ENCODE data around the gene MBD6.

DNA sequence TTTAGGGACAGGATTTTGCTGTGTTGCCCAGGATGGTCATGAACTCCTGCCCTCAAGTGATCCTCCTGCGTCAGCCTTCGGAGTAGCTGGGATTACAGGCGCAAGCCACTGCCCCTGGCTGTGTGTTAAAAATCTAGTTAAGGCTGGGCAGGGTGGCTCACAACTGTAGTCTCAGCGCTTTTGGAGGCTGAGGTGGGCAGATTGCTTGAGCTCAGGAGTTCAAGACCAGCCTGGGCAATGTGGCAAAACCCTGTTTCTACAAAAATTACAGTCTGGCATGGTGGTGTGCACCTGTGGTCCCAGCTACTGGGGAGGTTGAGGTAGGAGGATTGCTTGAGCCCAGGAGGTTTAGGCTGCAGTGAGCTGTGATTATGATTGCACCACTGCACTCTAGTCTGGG lies 11.5 kb upstream of the MBD6 start:
- TF ChIP-seq EZH2 (IDR thresholded peaks at IDR 0.05; ENCODE audit: low read length): no peak
- TF ChIP-seq, protein P1, sequence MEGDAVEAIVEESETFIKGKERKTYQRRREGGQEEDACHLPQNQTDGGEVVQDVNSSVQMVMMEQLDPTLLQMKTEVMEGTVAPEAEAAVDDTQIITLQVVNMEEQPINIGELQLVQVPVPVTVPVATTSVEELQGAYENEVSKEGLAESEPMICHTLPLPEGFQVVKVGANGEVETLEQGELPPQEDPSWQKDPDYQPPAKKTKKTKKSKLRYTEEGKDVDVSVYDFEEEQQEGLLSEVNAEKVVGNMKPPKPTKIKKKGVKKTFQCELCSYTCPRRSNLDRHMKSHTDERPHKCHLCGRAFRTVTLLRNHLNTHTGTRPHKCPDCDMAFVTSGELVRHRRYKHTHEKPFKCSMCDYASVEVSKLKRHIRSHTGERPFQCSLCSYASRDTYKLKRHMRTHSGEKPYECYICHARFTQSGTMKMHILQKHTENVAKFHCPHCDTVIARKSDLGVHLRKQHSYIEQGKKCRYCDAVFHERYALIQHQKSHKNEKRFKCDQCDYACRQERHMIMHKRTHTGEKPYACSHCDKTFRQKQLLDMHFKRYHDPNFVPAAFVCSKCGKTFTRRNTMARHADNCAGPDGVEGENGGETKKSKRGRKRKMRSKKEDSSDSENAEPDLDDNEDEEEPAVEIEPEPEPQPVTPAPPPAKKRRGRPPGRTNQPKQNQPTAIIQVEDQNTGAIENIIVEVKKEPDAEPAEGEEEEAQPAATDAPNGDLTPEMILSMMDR (optimal IDR thresholded peaks at IDR 0.05 in 1 of 3, IDR thresholded peaks at IDR 0.05 in 1 of 3, conservative IDR thresholded peaks at IDR 0.05 in 1 of 3; ENCODE audit: extremely low read depth in 1 of 3, insufficient read depth in 2 of 3, low read length in 3 of 3): no peak

Data from keratinocyte (primary cell).